H9 (cell line): ENCODE data around the gene CHMP2A. TPM values are rescaled to one million over a fixed set of nuclear protein-coding genes. Genes with fewer than 3 reads are reported as not detected.

Experiments
- DNase-seq: peaks from one replicate; pipeline ENCODE4 v3.0.0-alpha.2; 2017
- H2AFZ ChIP-seq: one replicate; pipeline ENCODE4 v1.6.1; 2013; ENCODE audit warnings: mild to moderate bottlenecking, low read length, control low read depth, moderate library complexity
- H2AK5ac ChIP-seq: 2 replicates; pipeline ENCODE4 v1.6.1; 2013; ENCODE audit warnings: low read length, control low read depth, mixed read lengths; ENCODE audit not compliant: insufficient read length
- H2BK120ac ChIP-seq: one replicate; pipeline ENCODE4 v1.6.1; 2013; ENCODE audit warnings: low read depth, mild to moderate bottlenecking, low read length, control low read depth, inconsistent platforms; ENCODE audit not compliant: poor library complexity, severe bottlenecking
- H2BK12ac ChIP-seq: 2 replicates; pipeline ENCODE4 v1.6.1; 2013; ENCODE audit warnings: low read length, control low read depth, mixed read lengths, low read depth; ENCODE audit not compliant: insufficient read length
- H2BK15ac ChIP-seq: 2 replicates; pipeline ENCODE4 v1.6.1; 2013; ENCODE audit warnings: low read depth, low read length, control low read depth
- H2BK20ac ChIP-seq: one replicate; pipeline ENCODE4 v1.6.1; 2013; ENCODE audit warnings: low read depth, mild to moderate bottlenecking, low read length, control low read depth, inconsistent platforms; ENCODE audit not compliant: poor library complexity, severe bottlenecking
- H2BK5ac ChIP-seq: 2 replicates; pipeline ENCODE4 v1.6.1; 2013; ENCODE audit warnings: low read length, control low read depth, mixed read lengths; ENCODE audit not compliant: insufficient read length
- H3K14ac ChIP-seq: 2 replicates; pipeline ENCODE4 v1.6.1; 2013; ENCODE audit warnings: low read length, control low read depth; ENCODE audit not compliant: insufficient read depth
- H3K18ac ChIP-seq: 2 replicates; pipeline ENCODE4 v1.6.1; 2013; ENCODE audit warnings: low read depth, mild to moderate bottlenecking, mixed read lengths, low read length, control low read depth; ENCODE audit not compliant: insufficient read length
- H3K23ac ChIP-seq: 2 replicates; pipeline ENCODE4 v1.6.1; 2013; ENCODE audit warnings: low read length, control low read depth, mixed read lengths, low read depth; ENCODE audit not compliant: insufficient read length
- H3K23me2 ChIP-seq: 2 replicates; pipeline ENCODE4 v1.6.1; 2013; ENCODE audit warnings: low read depth, mild to moderate bottlenecking, mixed read lengths, low read length, control low read depth; ENCODE audit not compliant: insufficient read length, poor library complexity, severe bottlenecking
- H3K27ac ChIP-seq: 2 replicates; pipeline ENCODE4 v1.5.1; 2013; ENCODE audit warnings: low read length, control low read depth, mixed read lengths, low read depth; ENCODE audit not compliant: insufficient read length
- H3K27me3 ChIP-seq: 2 replicates; pipeline ENCODE4 v1.6.1; 2013; ENCODE audit warnings: low read length, control low read depth, inconsistent platforms; ENCODE audit not compliant: insufficient read depth
- H3K4ac ChIP-seq: 2 replicates; pipeline ENCODE4 v1.6.1; 2013; ENCODE audit warnings: low read depth, mild to moderate bottlenecking, control low read depth, inconsistent platforms, low read length, moderate library complexity
- H3K4me1 ChIP-seq: 2 replicates; pipeline ENCODE4 v1.6.1; 2013; ENCODE audit warnings: low read length, control low read depth, inconsistent platforms; ENCODE audit not compliant: insufficient read depth
- H3K4me2 ChIP-seq: 2 replicates; pipeline ENCODE4 v1.6.1; 2013; ENCODE audit warnings: low read length, control low read depth, mixed read lengths; ENCODE audit not compliant: insufficient read length, insufficient read depth
- H3K56ac ChIP-seq: 2 replicates; pipeline ENCODE4 v1.6.1; 2013; ENCODE audit warnings: low read depth, mild to moderate bottlenecking, mixed read lengths, low read length, control low read depth; ENCODE audit not compliant: insufficient read length
- H3K79me1 ChIP-seq: 2 replicates; pipeline ENCODE4 v1.6.1; 2013; ENCODE audit warnings: low read depth, mild to moderate bottlenecking, moderate library complexity, low read length, control low read depth, inconsistent platforms; ENCODE audit not compliant: insufficient read depth, poor library complexity, severe bottlenecking
- H3K79me2 ChIP-seq: 2 replicates; pipeline ENCODE4 v1.6.1; 2013; ENCODE audit warnings: low read length, control low read depth, inconsistent platforms; ENCODE audit not compliant: insufficient read depth
- H3K9ac ChIP-seq: 2 replicates; pipeline ENCODE4 v1.6.1; 2013; ENCODE audit warnings: low read length, control low read depth, mixed read lengths; ENCODE audit not compliant: insufficient read length; ENCODE audit errors: extremely low read depth
- H3K9me3 ChIP-seq: one replicate; pipeline ENCODE4 v1.6.1; 2013; ENCODE audit warnings: low read depth, low read length, inconsistent platforms; ENCODE audit not compliant: control insufficient read depth
- H3T11ph ChIP-seq: one replicate; pipeline ENCODE4 v1.6.1; 2013; ENCODE audit warnings: mild to moderate bottlenecking, low read length, control low read depth, inconsistent platforms
- H4K20me1 ChIP-seq: one replicate; pipeline ENCODE4 v1.6.1; 2013; ENCODE audit not compliant: control insufficient read depth, insufficient read length, insufficient read depth
- H4K5ac ChIP-seq: 2 replicates; pipeline ENCODE4 v1.6.1; 2013; ENCODE audit warnings: low read depth, mild to moderate bottlenecking, mixed read lengths, low read length, control low read depth; ENCODE audit not compliant: insufficient read length
- H4K8ac ChIP-seq: replicated peaks from 2 replicates; pipeline ENCODE4 v1.6.1; 2013; ENCODE audit warnings: low read length, control low read depth, mixed read lengths, low read depth; ENCODE audit not compliant: insufficient read length
- H4K91ac ChIP-seq: 2 replicates; pipeline ENCODE4 v1.6.1; 2013; ENCODE audit warnings: low read depth, mild to moderate bottlenecking, moderate library complexity, mixed read lengths, low read length, control low read depth; ENCODE audit not compliant: insufficient read length
- H3K27ac Mint-ChIP-seq, 3 experiments: 2 replicates in 2 of 3; 3 replicates in 1 of 3; pipeline ENCODE4 v1.8.0; 2020 to 2021; ENCODE audit warnings: mixed read lengths in 3 of 3, mild to moderate bottlenecking in 1 of 3, moderate library complexity in 1 of 3
- H3K27me3 Mint-ChIP-seq: 2 replicates; pipeline ENCODE4 v1.8.0; 2021; ENCODE audit warnings: low read depth, mild to moderate bottlenecking, moderate library complexity, mixed read lengths
- H3K36me3 Mint-ChIP-seq, 3 experiments: 2 replicates in 2 of 3; 3 replicates in 1 of 3; pipeline ENCODE4 v1.8.0; 2020 to 2021; ENCODE audit warnings: low read depth in 3 of 3, mixed read lengths in 3 of 3; ENCODE audit not compliant: insufficient read depth in 1 of 3
- H3K4me1 Mint-ChIP-seq, 2 experiments: 2 replicates each; pipeline ENCODE4 v1.8.0; 2020; ENCODE audit warnings: mixed read lengths in 2 of 2
- H3K4me3 Mint-ChIP-seq, 2 experiments: 2 replicates in 1 of 2; 3 replicates in 1 of 2; pipeline ENCODE4 v1.8.0; 2020 to 2021; ENCODE audit warnings: mild to moderate bottlenecking in 2 of 2, mixed read lengths in 2 of 2, moderate library complexity in 1 of 2
- H3K9me3 Mint-ChIP-seq, 2 experiments: 2 replicates in 1 of 2; 3 replicates in 1 of 2; pipeline ENCODE4 v1.8.0; 2020; ENCODE audit warnings: mild to moderate bottlenecking in 2 of 2, mixed read lengths in 2 of 2, moderate library complexity in 1 of 2
- WGBS: extraction: QIAGEN DNeasy Blood & Tissue Kit; methylation state at CpG from one replicate; pipeline ENCODE4 v1.1.7; 2013; ENCODE audit warnings: missing lambda C conversion rate, low lambda C conversion rate, mixed read lengths; ENCODE audit not compliant: insufficient read length; ENCODE audit errors: extremely low coverage; 5-methylcytosine and 5-hydroxymethylcytosine counted together
- total RNA-seq: library from RNA; stranded (reverse); gene quantifications from 2 replicates; pipeline ENCODE4 v1.2.1, GENCODE V29; 2021
- TF ChIP-seq, protein P1 (sequence below): fragments of 200-600 bp; sonication (generic); conservative IDR thresholded peaks from 3 replicates; pipeline ENCODE4 v1.8.0; 2021; ENCODE audit warnings: antibody characterized with exemption, mild to moderate bottlenecking

Gene CHMP2A
- total RNA-seq, 1 experiment from 2014 or later = 109 TPM

- no peak overlapping the region for H4K91ac ChIP-seq
- H3T11ph ChIP-seq = no peak overlapping the region
- H2BK12ac ChIP-seq = no peak overlapping the region
- no peak overlapping the region for H3K23ac ChIP-seq
- no peak overlapping the region for H3K27ac ChIP-seq
- no peaks in the 10 kb centered on the region for H4K20me1 ChIP-seq
- H2BK120ac ChIP-seq = no peak overlapping the region
- H3K9me3 Mint-ChIP-seq = no peaks in the 10 kb centered on the region
- DNase-seq = peak; percentile 14
- no peak overlapping the region for H3K14ac ChIP-seq
- peaks cover 13 to 19% (median 14%) of the 10 kb centered on the region in 3 experiments for H3K36me3 Mint-ChIP-seq
- no peak overlapping the region for H3K56ac ChIP-seq
- H2AK5ac ChIP-seq = no peak overlapping the region
- no CpG with 5 or more reads among the region's 6 CpGs for WGBS
- no peak overlapping the region for H3K9ac ChIP-seq
- no peaks in the 10 kb centered on the region for H3K27me3 ChIP-seq
- no peaks in the 10 kb centered on the region for H3K27me3 Mint-ChIP-seq
- no peak overlapping the region for H4K5ac ChIP-seq
- TF ChIP-seq, protein P1, sequence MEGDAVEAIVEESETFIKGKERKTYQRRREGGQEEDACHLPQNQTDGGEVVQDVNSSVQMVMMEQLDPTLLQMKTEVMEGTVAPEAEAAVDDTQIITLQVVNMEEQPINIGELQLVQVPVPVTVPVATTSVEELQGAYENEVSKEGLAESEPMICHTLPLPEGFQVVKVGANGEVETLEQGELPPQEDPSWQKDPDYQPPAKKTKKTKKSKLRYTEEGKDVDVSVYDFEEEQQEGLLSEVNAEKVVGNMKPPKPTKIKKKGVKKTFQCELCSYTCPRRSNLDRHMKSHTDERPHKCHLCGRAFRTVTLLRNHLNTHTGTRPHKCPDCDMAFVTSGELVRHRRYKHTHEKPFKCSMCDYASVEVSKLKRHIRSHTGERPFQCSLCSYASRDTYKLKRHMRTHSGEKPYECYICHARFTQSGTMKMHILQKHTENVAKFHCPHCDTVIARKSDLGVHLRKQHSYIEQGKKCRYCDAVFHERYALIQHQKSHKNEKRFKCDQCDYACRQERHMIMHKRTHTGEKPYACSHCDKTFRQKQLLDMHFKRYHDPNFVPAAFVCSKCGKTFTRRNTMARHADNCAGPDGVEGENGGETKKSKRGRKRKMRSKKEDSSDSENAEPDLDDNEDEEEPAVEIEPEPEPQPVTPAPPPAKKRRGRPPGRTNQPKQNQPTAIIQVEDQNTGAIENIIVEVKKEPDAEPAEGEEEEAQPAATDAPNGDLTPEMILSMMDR = no peak
- no peak overlapping the region for H4K8ac ChIP-seq
- H3K4me2 ChIP-seq = no peak overlapping the region
- H2AFZ ChIP-seq = no peak overlapping the region
- H3K79me1 ChIP-seq = no peaks in the 10 kb centered on the region
- no peak overlapping the region for H3K4me3 Mint-ChIP-seq
- H3K23me2 ChIP-seq = no peaks in the 10 kb centered on the region
- H3K4ac ChIP-seq = no peak overlapping the region
- no peak overlapping the region for H3K27ac Mint-ChIP-seq
- H2BK5ac ChIP-seq = no peak overlapping the region
- H3K9me3 ChIP-seq = no peaks in the 10 kb centered on the region
- no peak overlapping the region for H2BK15ac ChIP-seq
- H3K4me1 ChIP-seq = no peaks in the 10 kb centered on the region
- no peak overlapping the region for H3K18ac ChIP-seq
- peaks cover 6 to 8% of the 10 kb centered on the region in 2 experiments for H3K4me1 Mint-ChIP-seq
- H2BK20ac ChIP-seq = no peak overlapping the region
- no peaks in the 10 kb centered on the region for H3K79me2 ChIP-seq
Observed at GRCh38 chr19:58585442-58586132, 30.7 kb upstream of the CHMP2A start.
